Hepatic stellate cell (primary cell): ENCODE measurements around the gene PLXNB3.
A peak's percentile ranks its signal among the peaks of the same experiment; 100 is the strongest.

Source experiments
- DNase-seq: peaks from one replicate; pipeline ENCODE4 v3.0.0; 2011; ENCODE audit warnings: low spot score

PLXNB3 gene

DNA sequence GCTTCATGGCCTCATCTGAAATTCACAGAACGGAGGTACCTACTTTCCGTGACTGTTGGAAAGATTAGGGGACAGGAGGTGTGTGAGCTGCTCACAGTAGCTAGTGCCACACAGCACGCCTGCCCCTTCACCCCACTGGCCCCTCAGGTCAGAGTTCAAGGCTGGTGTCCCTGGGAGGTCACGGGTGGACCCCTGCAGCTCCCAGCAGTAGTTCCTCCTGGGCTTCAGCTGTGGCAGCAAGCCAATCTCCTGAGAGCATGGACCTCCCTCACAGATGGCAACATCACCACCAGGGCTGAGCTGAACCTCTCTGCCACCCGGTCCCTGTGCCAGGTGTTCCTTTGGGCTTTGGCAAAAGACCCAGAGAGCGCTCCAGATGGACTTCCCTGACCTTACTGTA, 28.3 kb downstream of the PLXNB3 start:
- no peak for DNase-seq

DNA sequence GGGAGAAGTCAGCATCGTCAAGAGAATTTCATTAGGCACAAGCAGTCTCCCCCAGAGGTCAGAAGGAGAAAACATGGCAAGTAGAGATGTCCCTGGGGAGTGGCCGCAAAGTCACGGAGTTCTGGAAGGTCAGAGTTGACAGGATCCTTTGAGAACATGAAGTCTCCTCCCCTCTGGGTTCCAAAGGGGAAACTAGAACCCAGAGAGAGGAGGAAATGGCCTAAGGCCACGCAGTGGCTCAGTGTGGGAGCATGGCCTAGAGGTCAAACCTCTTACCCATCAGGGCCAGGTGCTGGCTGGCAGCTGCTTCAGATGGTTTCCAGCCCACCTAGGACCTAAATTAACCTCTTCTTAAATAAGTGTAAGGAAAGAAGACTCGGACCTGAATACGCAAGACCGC, 29.2 kb downstream of the PLXNB3 start:
- DNase-seq, result no peak

DNA sequence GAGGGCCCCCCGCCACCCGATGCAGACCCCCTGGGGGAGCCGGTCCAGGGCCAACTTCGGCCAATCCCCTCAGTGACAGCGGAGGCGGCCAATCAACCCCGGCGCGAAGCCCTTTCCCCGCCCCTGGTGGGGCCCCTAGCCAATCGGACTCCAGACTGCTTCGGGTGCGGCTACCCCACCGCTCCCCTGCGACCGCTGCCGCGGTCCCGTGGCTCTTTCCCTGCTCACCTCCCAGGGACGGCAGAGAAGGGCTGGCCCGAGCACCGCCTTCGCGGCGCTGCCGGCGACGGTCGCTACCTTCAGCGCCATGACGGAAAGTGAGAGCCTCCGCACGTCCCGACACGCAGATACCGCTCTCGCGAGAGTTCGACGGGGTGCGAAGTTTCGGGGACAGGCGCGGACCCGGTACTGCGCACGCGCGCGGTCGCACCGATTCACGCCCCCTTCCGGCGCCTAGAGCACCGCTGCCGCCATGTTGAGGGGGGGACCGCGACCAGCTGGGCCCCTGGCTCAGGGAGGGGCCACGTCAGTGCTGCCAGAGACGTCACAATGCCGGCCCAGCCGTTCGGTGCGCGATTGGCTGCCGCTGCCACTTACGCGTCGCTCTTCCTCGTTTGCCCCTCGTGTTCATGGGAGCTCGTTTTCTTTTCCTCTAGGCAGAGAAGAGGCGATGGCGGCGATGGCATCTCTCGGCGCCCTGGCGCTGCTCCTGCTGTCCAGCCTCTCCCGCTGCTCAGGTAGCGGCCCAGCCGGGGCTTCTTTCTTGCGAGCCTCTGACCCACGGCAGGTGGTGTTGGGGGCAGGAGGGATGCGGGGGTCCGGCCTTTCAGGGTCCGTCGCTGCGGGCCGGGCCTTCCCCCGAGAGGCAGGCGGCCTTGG, 30.2 kb downstream of the PLXNB3 start, which contains the start of the genes IDH3G and SSR4:
Gene IDH3G (minus strand): TSS at position 358 of the 879 bp plus-strand sequence. CDS start 49 bp downstream, at position 309.
Gene SSR4 (plus strand): TSS at position 651 of the 879 bp plus-strand sequence. CDS start 20 bp downstream, at position 671.
- peak; percentile 98 for DNase-seq

DNA sequence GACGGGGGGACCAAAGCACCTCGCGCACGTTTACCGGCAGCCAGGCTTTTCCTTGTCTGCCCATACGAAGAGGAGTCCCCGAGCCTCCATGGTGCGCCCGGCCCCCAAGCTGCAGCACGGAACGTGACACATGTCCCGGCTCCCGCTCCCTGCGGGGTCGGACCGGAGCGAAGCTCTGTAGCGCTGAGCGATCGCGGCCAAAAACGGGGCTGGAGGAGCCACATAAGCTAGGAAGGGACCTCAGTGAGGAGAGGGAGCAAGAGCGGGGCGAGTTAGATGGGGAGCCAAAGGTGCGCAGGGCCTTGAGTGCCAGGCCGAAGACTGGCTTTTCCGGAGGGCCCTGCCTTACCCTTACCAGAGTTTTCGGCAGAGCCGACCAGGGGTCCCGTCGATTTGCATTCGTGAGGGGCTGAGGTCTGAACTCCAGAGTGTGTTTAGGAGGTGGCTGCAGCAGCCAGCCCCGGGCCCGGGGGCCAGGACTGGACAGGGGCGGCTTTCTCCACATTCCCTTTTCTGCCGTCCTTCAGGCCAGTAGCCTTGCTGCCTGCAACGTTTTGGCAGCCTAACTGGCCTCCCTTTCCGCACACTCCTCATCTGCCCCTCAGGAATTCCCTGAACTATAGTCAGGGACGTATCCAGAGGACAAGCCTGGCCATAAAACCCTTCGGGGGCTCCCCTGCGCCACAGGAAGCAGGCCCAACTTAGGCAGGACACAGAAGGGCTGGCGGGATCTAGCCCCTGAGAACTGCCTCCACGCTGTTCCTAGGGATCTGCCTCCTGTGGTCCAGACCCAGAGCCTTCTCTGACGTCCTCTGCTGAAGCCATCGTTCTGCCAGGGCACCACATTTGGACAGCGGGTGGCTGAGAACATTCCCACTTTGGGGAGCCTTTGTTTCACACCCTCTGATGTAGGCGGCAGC, 31.1 kb downstream of the PLXNB3 start:
- DNase-seq, result peak; percentile 41

DNA sequence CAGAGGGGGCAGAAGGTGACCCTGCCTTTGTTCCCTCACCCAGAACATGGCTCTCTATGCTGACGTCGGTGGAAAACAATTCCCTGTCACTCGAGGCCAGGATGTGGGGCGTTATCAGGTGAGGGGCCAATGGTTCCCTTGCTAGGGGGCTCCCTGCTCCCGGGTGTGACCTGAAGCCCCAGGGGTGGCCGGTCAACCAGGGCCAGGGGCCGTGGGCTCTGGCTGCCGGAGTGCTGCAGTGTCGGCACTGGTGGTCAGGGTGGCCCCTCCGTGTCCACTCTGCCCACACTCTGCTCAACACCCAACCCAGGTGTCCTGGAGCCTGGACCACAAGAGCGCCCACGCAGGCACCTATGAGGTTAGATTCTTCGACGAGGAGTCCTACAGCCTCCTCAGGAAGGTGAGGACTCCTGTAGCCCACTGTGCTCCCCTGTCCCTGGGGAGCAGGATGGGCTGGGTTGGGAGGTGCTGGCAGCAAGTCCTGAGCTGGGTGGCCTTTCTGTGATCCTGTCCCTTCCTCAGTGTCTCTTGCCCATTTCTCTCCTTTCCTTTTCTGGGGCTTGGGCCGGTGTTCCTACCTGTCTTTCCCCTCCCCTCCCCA, 33.5 kb downstream of the PLXNB3 start:
- DNase-seq, result no peak

DNA sequence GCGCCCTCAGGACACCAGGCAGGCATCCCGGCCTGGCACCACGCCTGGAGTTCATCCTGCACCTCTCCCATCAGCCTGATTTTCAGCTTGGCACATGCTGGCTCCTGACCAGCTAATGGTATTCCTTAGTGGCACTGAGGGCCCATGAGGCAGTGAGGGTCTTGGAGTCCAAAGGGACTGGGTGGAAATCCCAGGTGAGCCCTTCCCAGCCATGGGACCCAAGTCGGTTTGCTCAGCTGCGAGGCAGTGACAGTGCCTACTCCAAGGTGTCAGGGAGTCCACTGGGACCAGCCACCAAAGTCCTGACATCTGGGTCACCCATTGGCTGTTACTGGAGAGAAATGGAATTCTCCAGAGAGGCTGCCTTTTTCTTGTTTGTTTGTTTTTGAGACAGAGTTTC, 35.3 kb downstream of the PLXNB3 start:
- DNase-seq, result no peak

DNA sequence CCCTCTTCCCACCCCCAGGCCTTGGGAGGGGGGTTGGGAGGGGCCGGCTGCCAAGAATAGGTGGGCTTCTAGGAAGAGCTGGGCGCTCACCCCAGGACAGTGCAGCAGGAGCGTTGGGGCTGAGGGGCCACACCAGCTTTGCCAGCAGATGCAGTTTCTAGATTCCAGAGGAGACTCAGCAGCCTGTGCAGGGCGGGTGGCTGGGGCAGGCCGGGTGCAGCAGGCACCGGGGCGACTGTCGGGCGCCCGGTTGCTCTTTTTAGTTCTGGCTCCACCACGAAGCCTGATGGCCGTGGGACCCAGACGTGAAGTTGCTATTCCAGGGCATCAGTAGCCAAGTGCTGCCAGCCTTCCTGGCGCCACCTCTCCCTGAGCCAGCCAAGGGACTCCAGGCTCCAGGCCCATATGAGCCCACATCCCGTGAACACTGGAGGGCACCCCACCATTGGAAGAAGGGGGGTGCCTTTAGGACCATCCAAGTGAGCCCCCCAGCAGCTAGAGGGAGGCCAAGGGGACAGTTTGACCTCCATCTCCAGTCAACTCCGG, 36.2 kb downstream of the PLXNB3 start:
- no peak for DNase-seq

DNA sequence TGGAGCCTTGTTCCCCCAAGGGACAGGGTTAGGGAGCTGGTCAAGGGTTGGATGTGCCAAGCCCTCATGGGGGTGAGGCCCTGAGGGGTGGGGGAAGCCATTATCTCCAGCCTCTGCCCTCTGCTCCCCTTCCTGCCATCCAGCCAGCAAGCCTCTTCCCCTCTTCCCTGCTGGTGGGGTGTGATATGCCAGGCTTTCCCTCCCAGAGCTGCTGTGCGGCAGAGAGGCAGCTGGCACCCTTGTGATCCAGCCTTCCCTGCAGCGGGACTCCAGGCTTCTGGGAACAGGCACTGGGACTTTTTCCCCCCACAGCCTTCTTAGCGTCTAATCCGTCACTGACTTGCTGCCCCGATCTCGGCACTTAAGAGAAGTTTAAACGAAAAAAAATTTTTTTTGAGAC, 36.7 kb downstream of the PLXNB3 start:
- no peak for DNase-seq

DNA sequence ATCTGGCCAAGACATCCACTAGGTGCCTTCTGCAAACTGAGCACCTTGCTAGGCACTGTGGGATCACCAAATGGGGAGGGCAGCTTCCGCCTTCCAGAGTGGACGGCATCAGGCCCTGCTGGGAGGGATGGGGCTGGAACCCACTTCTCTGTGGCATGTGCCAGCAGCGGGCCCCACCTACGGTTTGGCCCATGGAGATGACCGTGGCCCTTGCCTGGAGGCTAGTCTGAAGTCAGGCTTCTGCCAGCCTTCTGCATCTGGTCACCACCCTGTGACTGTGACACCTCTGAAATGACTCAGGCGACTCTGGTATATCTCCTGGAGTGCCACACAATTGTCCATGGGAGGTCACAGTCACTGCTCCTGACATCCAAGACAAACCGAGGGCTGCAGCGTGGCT, 37.6 kb downstream of the PLXNB3 start:
- DNase-seq, result no peak

DNA sequence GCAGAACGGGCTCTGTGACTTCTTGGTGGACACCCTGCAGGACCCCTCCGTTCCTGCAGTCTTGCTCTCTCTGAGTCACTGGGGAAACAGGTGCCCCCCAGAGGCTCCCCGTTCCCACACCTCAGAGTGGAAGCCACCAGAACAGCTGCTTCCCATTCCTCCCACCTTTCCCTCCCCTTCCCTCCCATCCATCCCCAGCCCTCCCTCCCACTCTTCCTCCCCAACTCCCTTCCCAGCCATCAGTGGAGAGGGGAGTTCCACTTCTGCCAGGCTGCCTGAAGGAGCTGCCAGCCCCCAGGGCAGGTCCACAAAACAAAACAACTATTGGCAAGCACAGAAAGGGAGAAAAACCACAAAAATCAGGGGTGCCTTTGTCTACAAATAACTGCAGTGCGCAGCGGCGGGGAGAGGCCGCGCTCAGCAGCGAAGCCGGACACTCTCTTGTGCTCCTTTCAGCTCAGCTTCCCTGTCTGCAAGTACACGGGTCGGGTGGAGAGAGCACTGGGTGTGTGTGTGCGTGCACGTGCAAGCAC, 38.5 kb downstream of the PLXNB3 start:
- DNase-seq, result no peak

DNA sequence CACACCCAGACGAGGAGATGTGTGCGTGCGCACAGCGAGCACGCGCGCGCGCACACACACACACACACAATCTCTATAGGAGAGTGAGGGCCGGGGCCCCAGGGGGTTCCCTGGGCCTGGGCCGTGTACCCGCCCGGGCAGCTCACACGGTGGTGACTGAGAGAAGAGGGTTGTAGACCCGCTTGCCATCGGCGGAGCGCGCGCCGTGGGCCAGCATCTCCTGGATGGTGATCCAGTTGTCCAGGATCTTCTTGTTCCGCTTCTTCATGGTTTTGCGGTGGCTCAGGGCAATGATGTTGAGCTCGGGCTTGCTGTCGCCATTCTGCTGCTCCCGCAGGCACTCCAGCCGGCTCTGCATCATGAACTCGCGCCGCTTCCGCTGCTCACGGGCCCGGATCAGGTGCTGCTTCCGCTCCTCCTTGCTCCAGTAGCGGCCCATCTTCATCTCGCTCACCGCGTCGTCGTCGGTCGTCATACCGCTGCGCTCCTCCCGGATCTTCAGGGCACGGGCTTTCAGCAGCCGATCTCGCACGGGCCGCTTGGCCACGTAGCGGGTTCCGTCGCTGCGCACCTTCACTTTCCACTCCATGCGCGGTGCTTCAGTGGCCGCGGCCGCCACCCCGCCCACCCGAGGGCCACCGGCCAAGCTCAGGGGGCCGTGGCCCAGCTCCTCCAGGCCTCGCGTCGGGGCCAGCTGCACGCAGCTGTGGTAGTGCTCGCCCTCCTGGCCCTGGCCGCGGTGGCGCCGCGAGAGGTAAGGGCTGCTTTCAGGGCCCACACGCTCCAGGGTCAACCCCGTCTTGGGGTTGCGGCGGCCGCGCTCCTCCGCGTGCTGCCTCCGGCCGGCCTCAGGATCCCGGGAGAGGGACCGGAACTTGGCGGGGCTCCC, 39.4 kb downstream of the PLXNB3 start:
- no peak for DNase-seq

DNA sequence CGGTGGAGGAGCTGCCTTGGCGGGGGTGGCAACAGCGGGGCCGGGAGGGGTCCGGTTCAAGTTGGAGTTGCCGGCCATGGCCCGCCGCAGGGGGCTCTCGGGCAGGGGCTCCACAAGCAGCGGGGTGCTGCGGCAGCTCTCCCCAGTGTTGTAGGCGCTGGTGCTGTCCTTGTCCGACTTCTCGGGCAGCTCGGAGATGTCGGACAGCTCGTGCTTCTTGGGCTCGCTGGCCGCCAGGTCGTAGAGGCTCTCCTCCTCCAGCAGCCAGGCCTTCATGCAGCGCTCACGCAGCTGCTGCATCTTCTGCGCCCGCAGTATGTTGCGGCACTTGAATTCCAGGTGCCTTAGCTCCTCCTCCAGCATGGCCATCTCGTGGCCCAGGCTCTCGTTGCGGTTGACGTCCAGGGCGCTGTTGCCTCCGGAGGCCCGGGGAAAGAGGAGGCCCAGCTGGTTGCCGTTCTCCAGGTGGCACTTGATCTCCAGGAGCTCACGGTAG, 40.1 kb downstream of the PLXNB3 start:
- no peak for DNase-seq

DNA sequence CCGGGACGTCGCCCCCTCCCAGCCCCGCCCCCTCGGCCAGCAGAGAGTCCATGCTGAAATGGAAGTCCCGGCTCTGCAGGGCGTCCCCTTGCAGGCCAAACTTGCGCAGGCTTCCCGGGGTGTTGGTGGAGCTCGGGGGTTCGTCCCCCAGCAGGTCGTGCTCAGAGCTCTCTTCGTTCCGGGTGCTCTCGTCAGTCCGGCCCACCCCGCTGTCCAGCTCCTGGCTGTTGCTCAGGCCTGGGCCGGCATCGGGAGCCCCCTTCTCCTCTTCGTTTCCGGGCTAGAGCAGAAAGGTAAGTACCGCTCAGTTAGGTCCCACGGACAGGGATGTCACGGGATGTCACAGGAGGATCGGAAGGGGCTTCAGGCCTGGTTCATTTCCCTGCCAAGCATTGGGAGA, 40.6 kb downstream of the PLXNB3 start:
- no peak for DNase-seq

DNA sequence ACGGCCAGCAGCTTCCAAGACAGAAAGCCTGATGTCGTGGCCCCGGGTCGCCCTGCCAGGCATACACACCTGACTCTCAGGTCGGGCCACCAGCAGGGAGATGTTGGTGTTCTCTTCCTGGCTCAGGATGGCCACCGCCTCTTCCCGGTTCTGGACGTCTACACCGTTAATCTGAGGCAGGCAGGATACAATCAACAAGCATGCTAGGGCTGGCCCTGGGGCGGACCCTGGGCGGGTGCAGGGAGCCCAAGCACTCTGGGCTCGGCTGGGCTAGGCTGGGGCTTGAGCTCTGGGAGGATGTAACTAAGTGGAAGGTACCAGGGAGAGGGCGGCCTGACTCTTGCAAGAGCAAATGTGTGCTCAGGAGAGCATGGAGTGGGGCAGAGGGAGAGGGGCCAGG, 41.4 kb downstream of the PLXNB3 start:
- DNase-seq, result no peak

DNA sequence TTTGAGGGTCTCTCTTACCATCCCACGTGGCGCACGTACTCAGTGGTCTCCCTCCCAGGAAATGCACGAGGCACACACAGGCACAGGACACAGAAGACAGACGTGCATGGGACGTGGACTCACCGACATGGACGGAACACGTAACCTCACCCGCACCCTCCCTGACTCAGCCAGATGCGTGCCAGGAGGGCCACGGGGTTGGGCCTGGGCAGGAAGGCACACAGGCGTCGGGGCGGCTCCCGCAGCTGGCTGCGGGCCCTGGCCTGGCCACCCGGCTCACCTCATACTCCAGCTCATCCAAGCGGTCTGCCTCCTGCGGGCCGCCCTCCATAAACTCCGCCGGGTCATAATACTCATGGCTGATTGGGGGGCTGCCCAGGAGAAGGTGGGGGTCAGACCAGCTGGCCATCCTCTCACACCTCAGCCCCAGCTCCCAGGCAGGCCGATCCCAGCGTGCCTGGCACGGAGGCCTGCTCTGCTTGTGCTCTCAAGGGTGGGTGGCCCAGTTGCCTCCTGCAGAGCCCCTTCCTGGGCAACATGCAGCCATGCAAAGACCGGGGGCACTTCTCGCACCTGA, 43.0 kb downstream of the PLXNB3 start:
- no peak for DNase-seq

DNA sequence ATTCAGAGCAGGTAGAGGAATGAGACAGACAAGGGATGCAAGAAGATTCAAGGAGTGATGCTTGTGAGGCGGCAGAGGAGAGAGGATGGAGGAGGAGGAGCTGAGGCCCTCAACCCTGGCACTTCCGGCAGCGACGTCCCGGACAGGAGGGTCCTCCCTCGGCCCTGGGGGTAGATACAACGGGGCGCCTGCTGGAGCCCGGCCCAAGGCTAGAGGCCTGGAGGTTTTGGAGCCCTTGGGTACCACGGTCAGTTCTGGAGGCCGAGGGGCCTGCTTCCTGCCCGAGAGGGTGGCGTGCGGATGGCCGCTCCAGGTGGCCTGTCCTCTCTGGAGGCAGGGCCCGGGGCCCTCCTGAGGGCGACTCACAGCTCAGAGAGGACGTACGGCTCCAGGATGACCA, 43.9 kb downstream of the PLXNB3 start:
- DNase-seq, result no peak

DNA sequence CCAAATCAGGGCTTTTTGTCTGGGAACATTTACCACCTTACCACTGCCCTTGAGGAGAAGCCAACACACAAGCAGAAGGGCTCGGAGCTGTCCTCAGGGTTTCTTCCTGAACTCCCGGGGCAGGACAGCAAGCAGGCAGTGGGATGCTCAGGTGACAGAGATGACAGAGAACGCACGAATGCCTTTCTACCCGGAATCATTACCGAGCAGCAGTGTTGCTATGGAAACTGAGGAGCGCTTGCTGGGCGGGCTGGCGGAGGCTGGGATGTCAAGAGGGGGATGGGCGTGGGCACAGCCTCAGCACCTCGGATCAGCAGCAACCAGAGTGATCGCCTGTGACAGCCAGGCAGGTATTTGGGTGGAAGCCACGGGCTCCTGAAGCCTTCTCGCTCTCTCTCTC, 48.2 kb downstream of the PLXNB3 start:
- DNase-seq, result no peak

DNA sequence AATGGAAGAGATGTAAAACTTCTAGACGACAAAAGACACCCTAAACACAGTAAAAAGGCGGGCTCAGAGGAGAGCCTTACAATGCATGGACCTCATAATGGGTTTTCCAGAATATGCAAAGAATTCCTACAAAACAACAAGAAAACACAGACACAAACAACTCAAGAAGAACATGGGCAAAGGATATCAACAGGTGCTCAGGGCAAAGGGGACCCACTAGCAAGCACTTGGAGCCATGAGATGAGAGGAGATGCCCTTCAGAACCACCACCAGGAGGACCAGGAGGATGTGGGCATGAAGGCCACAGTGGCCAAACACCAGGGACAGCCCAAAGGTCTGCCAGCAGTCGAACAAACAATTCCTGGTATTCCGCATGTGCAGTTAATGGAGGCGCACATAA, 49.1 kb downstream of the PLXNB3 start:
- no peak for DNase-seq

DNA sequence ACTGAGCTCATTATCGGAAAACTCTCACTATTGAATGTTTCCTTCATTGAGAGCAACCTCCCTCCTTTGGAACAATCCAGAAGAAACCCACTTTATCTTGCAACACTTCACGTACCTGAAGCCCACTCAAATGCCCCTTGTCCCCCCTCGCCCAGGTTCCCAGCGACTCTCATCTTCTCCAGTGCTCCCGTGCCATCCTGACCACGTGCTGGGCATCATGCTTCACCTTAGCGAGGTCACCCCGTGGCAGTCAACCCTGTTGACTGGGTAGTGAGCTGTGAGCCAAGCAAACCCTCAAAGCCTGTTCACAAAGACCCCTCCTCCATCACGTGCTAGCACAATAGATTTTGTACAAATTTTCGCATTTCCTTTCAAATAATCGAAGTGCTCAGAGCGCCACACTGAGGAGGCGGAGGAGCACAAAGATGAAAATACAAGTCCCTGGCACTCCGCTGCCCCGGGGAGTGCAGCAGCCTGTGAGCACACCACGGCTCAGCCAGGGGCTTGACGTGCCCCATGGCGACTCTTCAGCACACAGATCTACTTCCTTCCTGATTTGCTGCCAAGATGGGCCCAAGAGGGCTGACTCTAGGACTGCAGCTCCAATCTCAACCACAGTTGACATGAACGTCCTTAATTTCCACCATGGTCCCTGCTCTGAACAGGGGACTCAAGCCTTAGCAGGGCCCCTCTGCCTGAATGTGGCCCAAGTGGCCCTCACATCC, 50.7 kb downstream of the PLXNB3 start:
- DNase-seq, result no peak
